ENCODE results near the gene NFIA.

NFIA gene

GRCh38 chr1:61506236-61506635, 423.9 kb downstream of the NFIA start:
- H3K18ac ChIP-seq (ENCODE audit: low read depth in 1 of 2, low read length in 2 of 2): no peak overlapping the region
- no peak overlapping the region for H2BK5ac ChIP-seq (ENCODE audit: low read depth, low read length, poor library complexity, severe bottlenecking)
- H2AK5ac ChIP-seq (ENCODE audit: low read length, severe bottlenecking): no peak overlapping the region
- no peak overlapping the region for H3K4me2 ChIP-seq (ENCODE audit: low read length, poor library complexity, severe bottlenecking)
- no peak overlapping the region for H2BK12ac ChIP-seq (ENCODE audit: low read length in 2 of 2)
- WGBS: 91% methylated on average over 2 of the region's 2 CpGs
- no peak overlapping the region for H3K14ac ChIP-seq (ENCODE audit: low read length in 2 of 2)
- H4K91ac ChIP-seq (ENCODE audit: low read length): no peak overlapping the region
- no peaks in the 10 kb centered on the region for H3K36me3 ChIP-seq (ENCODE audit: control insufficient read depth in 1 of 2, insufficient read depth in 2 of 2, low read depth in 1 of 2, low read length in 2 of 2)
- no peaks in the 10 kb centered on the region for H3K79me1 ChIP-seq (replicated peaks; ENCODE audit: low read length, poor library complexity, severe bottlenecking)
- DNase-seq: no peak
- no peak overlapping the region for H4K8ac ChIP-seq (ENCODE audit: low read length)
- H3K27me3 ChIP-seq (ENCODE audit: control insufficient read depth in 1 of 2, insufficient read depth in 1 of 2, low read length in 2 of 2): peaks cover 4 to 11% of the 10 kb centered on the region in 2 experiments
- H2BK120ac ChIP-seq (ENCODE audit: low read depth, low read length): no peak overlapping the region
- no peak overlapping the region for H3K4me3 ChIP-seq (ENCODE audit: insufficient read depth in 1 of 2, low read depth in 1 of 2, low read length in 2 of 2)
- H3K9me3 ChIP-seq (ENCODE audit: control insufficient read depth, low read length): peaks cover 5% of the 10 kb centered on the region
- H2AFZ ChIP-seq (ENCODE audit: low read depth, low read length): no peak overlapping the region
- H3K4me1 ChIP-seq (ENCODE audit: control insufficient read depth, insufficient read depth, low read depth, low read length): no peaks in the 10 kb centered on the region
- no peak overlapping the region for H3K23ac ChIP-seq (ENCODE audit: low read length in 2 of 2)
- no peak overlapping the region for H3K9ac ChIP-seq (ENCODE audit: low read length)
- no peak overlapping the region for H3K27ac ChIP-seq (ENCODE audit: low read length, poor library complexity, severe bottlenecking)
- no peak overlapping the region for H3K4ac ChIP-seq (ENCODE audit: low read depth in 1 of 2, low read length in 2 of 2)
- H2BK15ac ChIP-seq (ENCODE audit: low read depth, poor library complexity, severe bottlenecking): no peak overlapping the region

GRCh38 chr1:61506944-61507500, 424.7 kb downstream of the NFIA start:
- H3K9ac ChIP-seq (ENCODE audit: low read length): no peak overlapping the region
- no peak overlapping the region for H3K27ac ChIP-seq (ENCODE audit: low read length, poor library complexity, severe bottlenecking)
- no peak overlapping the region for H3K4me2 ChIP-seq (ENCODE audit: low read length, poor library complexity, severe bottlenecking)
- H2BK12ac ChIP-seq (ENCODE audit: low read length in 2 of 2): no peak overlapping the region
- no peak overlapping the region for H2AFZ ChIP-seq (ENCODE audit: low read depth, low read length)
- WGBS: 43% methylated on average over 1 of the region's 4 CpGs
- no peak overlapping the region for H2BK120ac ChIP-seq (ENCODE audit: low read depth, low read length)
- H3K23ac ChIP-seq (ENCODE audit: low read length in 2 of 2): no peak overlapping the region
- DNase-seq: no peak
- H4K91ac ChIP-seq (ENCODE audit: low read length): no peak overlapping the region
- no peak overlapping the region for H2BK5ac ChIP-seq (ENCODE audit: low read depth, low read length, poor library complexity, severe bottlenecking)
- no peaks in the 10 kb centered on the region for H3K36me3 ChIP-seq (ENCODE audit: control insufficient read depth in 1 of 2, insufficient read depth in 2 of 2, low read depth in 1 of 2, low read length in 2 of 2)
- no peak overlapping the region for H3K18ac ChIP-seq (ENCODE audit: low read depth in 1 of 2, low read length in 2 of 2)
- no peaks in the 10 kb centered on the region for H3K79me1 ChIP-seq (replicated peaks; ENCODE audit: low read length, poor library complexity, severe bottlenecking)
- H3K9me3 ChIP-seq (ENCODE audit: control insufficient read depth, low read length): peaks cover 5% of the 10 kb centered on the region
- H3K27me3 ChIP-seq (ENCODE audit: control insufficient read depth in 1 of 2, insufficient read depth in 1 of 2, low read length in 2 of 2): peaks cover 0 to 16% of the 10 kb centered on the region in 2 experiments
- no peak overlapping the region for H2BK15ac ChIP-seq (ENCODE audit: low read depth, poor library complexity, severe bottlenecking)
- H2AK5ac ChIP-seq (ENCODE audit: low read length, severe bottlenecking): no peak overlapping the region
- H3K4me3 ChIP-seq (ENCODE audit: insufficient read depth in 1 of 2, low read depth in 1 of 2, low read length in 2 of 2): no peak overlapping the region
- H3K4me1 ChIP-seq (ENCODE audit: control insufficient read depth, insufficient read depth, low read depth, low read length): no peaks in the 10 kb centered on the region
- H4K8ac ChIP-seq (ENCODE audit: low read length): no peak overlapping the region
- H3K4ac ChIP-seq (ENCODE audit: low read depth in 1 of 2, low read length in 2 of 2): no peak overlapping the region
- H3K14ac ChIP-seq (ENCODE audit: low read length in 2 of 2): no peak overlapping the region

Data from mesenchymal stem cell (in vitro differentiated cells and primary cell).